Endothelial cell of umbilical vein (primary cell): Measurements from ENCODE around the gene LTK. TPM values are rescaled to one million over a fixed set of nuclear protein-coding genes. Genes with fewer than 3 reads are reported as not detected.

ENCODE experiments used
- BruUV-seq: library from RNA; stranded (reverse); fragments of 400-500 nt; replicated peaks from 2 replicates; lab custom pipeline; 2021; lab: Mats Ljungman, UMichigan
- CTCF ChIA-PET: fragments of 300-600, 350-600 bp; sonication (Branson Sonifier 250); formaldehyde crosslinking; loops from one replicate; lab custom pipeline; 2021; ENCODE audit warnings: antibody characterized with exemption, inconsistent platforms; lab: Charles Lee
- POLR2A ChIA-PET: fragments of 300-600, 350-600 bp; sonication (Branson Sonifier 250); formaldehyde crosslinking; loops from one replicate; lab custom pipeline; 2021; ENCODE audit warnings: antibody characterized with exemption, inconsistent platforms; lab: Charles Lee
- DNase-seq: peaks from one replicate; pipeline ENCODE4 v3.0.0-alpha.2; 2011; ENCODE audit warnings: low read depth, low spot score
- FAIRE-seq: peaks from 2 replicates; lab custom pipeline; 2011; peaks lifted over from hg19 to GRCh38; lab: Jason Lieb, UNC
- H2AFZ ChIP-seq: 2 replicates; pipeline ENCODE4 v1.6.0; 2012; ENCODE audit warnings: low read depth, low read length, control low read depth, inconsistent platforms
- H3K27ac ChIP-seq: 2 replicates; pipeline ENCODE4 v1.5.1; 2011; ENCODE audit warnings: low read depth, mild to moderate bottlenecking, control low read depth, low read length, moderate library complexity; ENCODE audit not compliant: insufficient read depth
- H3K27me3 ChIP-seq, 2 experiments: 2 replicates each; pipeline versions ENCODE4 v1.6.0 to v1.6.1; 2011; ENCODE audit warnings: low read length in 2 of 2, mixed read lengths in 1 of 2; ENCODE audit not compliant: control insufficient read depth in 2 of 2, insufficient read depth in 2 of 2
- H3K36me3 ChIP-seq, 2 experiments: 2 replicates in 1 of 2; 3 replicates in 1 of 2; pipeline ENCODE4 v1.5.1; 2011; ENCODE audit warnings: low read length in 2 of 2, mild to moderate bottlenecking in 1 of 2, moderate library complexity in 1 of 2; ENCODE audit not compliant: control insufficient read depth in 2 of 2, insufficient read depth in 2 of 2; ENCODE audit errors: extremely low read depth in 1 of 2
- H3K4me1 ChIP-seq: 3 replicates; pipeline ENCODE4 v1.5.1; 2011; ENCODE audit warnings: mild to moderate bottlenecking, low read length; ENCODE audit not compliant: control insufficient read depth, insufficient read depth; ENCODE audit errors: extremely low read depth
- H3K4me2 ChIP-seq: 2 replicates; pipeline ENCODE4 v1.6.1; 2011; ENCODE audit warnings: low read length, control low read depth, mixed read lengths; ENCODE audit not compliant: insufficient read depth
- H3K4me3 ChIP-seq, 3 experiments: fragments of 200-600 bp in 1 of 3; sonication (generic), shearing (Covaris generic) in 1 of 3; replicated peaks in 1 of 3; 2 replicates each; pipeline ENCODE4 v1.5.1; 2011 to 2016; ENCODE audit warnings: control low read depth in 3 of 3, low read length in 3 of 3, mild to moderate bottlenecking in 2 of 3, inconsistent platforms in 1 of 3, low read depth in 1 of 3, moderate library complexity in 1 of 3; ENCODE audit not compliant: insufficient read depth in 1 of 3
- H3K79me2 ChIP-seq: 2 replicates; pipeline ENCODE4 v1.6.0; 2012; ENCODE audit warnings: low read length, inconsistent platforms; ENCODE audit not compliant: control insufficient read depth, insufficient read depth
- H3K9ac ChIP-seq: replicated peaks from 2 replicates; pipeline ENCODE3; 2011; ENCODE audit warnings: low read length, control low read depth; ENCODE audit not compliant: insufficient read depth; ENCODE audit errors: extremely low read depth
- H3K9me1 ChIP-seq: replicated peaks from 3 replicates; pipeline ENCODE4 v1.6.0; 2011; ENCODE audit warnings: mild to moderate bottlenecking, low read length; ENCODE audit not compliant: control insufficient read depth, insufficient read depth; ENCODE audit errors: extremely low read depth
- H3K9me3 ChIP-seq: replicated peaks from 2 replicates; pipeline ENCODE4 v1.5.1; 2012; ENCODE audit warnings: low read length, inconsistent platforms; ENCODE audit not compliant: control insufficient read depth, insufficient read depth
- H4K20me1 ChIP-seq: replicated peaks from 2 replicates; pipeline ENCODE3; 2011; ENCODE audit warnings: mild to moderate bottlenecking, low read length; ENCODE audit not compliant: control insufficient read depth, insufficient read depth; ENCODE audit errors: extremely low read depth
- EZH2 ChIP-seq: IDR thresholded peaks from 2 replicates; pipeline ENCODE4 v1.6.1; 2012; ENCODE audit warnings: borderline replicate concordance, low read depth, mild to moderate bottlenecking, moderate library complexity, low read length, inconsistent platforms; ENCODE audit not compliant: severe bottlenecking
- FOS ChIP-seq: IDR thresholded peaks from 2 replicates; pipeline ENCODE4 v1.6.1; 2011; ENCODE audit warnings: mild to moderate bottlenecking, low read length, moderate library complexity, borderline replicate concordance; ENCODE audit not compliant: insufficient read depth
- GATA2 ChIP-seq: IDR thresholded peaks from 2 replicates; pipeline ENCODE4 v1.7.0; 2011; ENCODE audit warnings: low read depth, mild to moderate bottlenecking, moderate library complexity, mixed read lengths, low read length; ENCODE audit not compliant: insufficient read length, insufficient read depth
- JUN ChIP-seq: IDR thresholded peaks from 2 replicates; pipeline ENCODE4 v1.6.1; 2011; ENCODE audit warnings: borderline replicate concordance, low read depth; ENCODE audit not compliant: insufficient read length, insufficient read depth
- MYC ChIP-seq: IDR thresholded peaks from one replicate; pipeline ENCODE4 v1.6.1; 2011; ENCODE audit warnings: mild to moderate bottlenecking, low read depth, low read length
- POLR2A ChIP-seq: IDR thresholded peaks from 2 replicates; pipeline ENCODE4 v1.6.1; 2012; ENCODE audit warnings: low read depth, mild to moderate bottlenecking, control low read depth, low read length
- POLR2AphosphoS5 ChIP-seq: IDR thresholded peaks from 2 replicates; pipeline ENCODE4 v1.6.1; 2012; ENCODE audit warnings: low read depth, mild to moderate bottlenecking, control low read depth, low read length, moderate library complexity; ENCODE audit not compliant: insufficient read depth
- dilution Hi-C: fragments of 300-500 bp; cut with MboI; formaldehyde crosslinking; loops from one replicate; pipeline ENCODE4 v1.15.0; 2019; ENCODE audit warnings: low sequenced_read_pairs; ENCODE audit not compliant: extremely low pct_ligation_motif_present
- intact Hi-C: fragments of 100-400 bp; cut with micrococcal nuclease; formaldehyde crosslinking; loops from one replicate; pipeline ENCODE4 v1.10.0; 2022
- polyA plus RNA-seq, 4 experiments: library from polyadenylated mRNA; depleted of rRNA in 3 of 4; stranded (reverse) in 3 of 4; unstranded in 1 of 4; fragments of >200 nt; gene quantifications; 2 replicates each; pipeline versions ENCODE4 v1.2.1 to v1.2.3, GENCODE V29; 2011 to 2012; ENCODE audit warnings: missing spikeins in 1 of 4
- total RNA-seq: library from RNA; stranded (reverse); gene quantifications from 2 replicates; pipeline ENCODE4 v1.2.3, GENCODE V29; 2021
- TF ChIP-seq, protein P1 (sequence below), 2 donors: IDR thresholded peaks; 1 replicate in 1 of 2; 2 replicates in 1 of 2; pipeline ENCODE4 v1.5.1; 2011; ENCODE audit warnings: low read length in 2 of 2, mild to moderate bottlenecking in 2 of 2, moderate library complexity in 2 of 2, control low read depth in 1 of 2, inconsistent platforms in 1 of 2, low read depth in 1 of 2; ENCODE audit not compliant: insufficient read depth in 1 of 2; ENCODE audit errors: extremely low read depth in 1 of 2
- TF ChIP-seq, protein P2 (sequence below): IDR thresholded peaks from 2 replicates; pipeline ENCODE4 v1.6.1; 2011; ENCODE audit not compliant: insufficient read depth, insufficient read length

LTK gene
- total and polyA plus RNA-seq, 2 donors (not counting 3 experiments of a cell fraction or from before 2014, with no cell fraction given): 0.15 to 0.17 TPM

DNA sequence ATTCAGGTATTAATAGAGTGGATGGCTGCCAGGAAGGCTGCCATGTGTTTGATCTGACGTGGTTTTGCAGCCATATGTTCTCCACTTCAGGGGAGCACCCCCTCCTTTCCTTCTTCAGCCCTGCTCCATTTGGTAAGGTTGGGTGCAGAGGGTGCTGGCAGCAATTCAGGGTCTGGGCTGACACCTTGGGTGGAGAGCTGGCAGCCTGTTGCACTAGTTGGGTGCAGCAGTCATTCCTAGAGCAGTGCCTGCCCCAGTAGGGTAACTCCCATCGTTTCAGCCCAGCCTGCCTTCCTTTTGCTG is 46.9 kb upstream of the LTK start:
- Histone ChIP-seq H3K27me3 (no peaks in the 10 kb centered on the region), H3K79me2 (no peaks in the 10 kb centered on the region), H3K9me1 (no peaks in the 10 kb centered on the region), H3K36me3 (peaks cover 0 to 2% of the 10 kb centered on the region in 2 experiments), H3K4me2 (no peak overlapping the region), H3K9me3 (no peaks in the 10 kb centered on the region), H3K27ac (no peak overlapping the region), H3K4me1 (peaks cover 12% of the 10 kb centered on the region), H3K4me3 (no peak overlapping the region), H2AFZ (no peak overlapping the region), H3K9ac (no peak overlapping the region), H4K20me1 (no peaks in the 10 kb centered on the region)
- intact Hi-C loops (no loop called here), dilution Hi-C loops (no loop called here)
- FAIRE-seq (no peak), DNase-seq (no peak)
- ChIA-PET POLR2A (no interaction called here), CTCF (interaction anchor here (1.9 to 2.2 kb wide), 2 partner anchors 19 to 25 kb away, joined by 5 to 7 read pairs; no protein-coding TSS in a partner anchor)
- no TSS peak for BruUV-seq
- TF ChIP-seq, protein P1, sequence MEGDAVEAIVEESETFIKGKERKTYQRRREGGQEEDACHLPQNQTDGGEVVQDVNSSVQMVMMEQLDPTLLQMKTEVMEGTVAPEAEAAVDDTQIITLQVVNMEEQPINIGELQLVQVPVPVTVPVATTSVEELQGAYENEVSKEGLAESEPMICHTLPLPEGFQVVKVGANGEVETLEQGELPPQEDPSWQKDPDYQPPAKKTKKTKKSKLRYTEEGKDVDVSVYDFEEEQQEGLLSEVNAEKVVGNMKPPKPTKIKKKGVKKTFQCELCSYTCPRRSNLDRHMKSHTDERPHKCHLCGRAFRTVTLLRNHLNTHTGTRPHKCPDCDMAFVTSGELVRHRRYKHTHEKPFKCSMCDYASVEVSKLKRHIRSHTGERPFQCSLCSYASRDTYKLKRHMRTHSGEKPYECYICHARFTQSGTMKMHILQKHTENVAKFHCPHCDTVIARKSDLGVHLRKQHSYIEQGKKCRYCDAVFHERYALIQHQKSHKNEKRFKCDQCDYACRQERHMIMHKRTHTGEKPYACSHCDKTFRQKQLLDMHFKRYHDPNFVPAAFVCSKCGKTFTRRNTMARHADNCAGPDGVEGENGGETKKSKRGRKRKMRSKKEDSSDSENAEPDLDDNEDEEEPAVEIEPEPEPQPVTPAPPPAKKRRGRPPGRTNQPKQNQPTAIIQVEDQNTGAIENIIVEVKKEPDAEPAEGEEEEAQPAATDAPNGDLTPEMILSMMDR (IDR thresholded peaks at IDR 0.05; ENCODE audit: extremely low read depth in 1 of 2, insufficient read depth in 1 of 2, low read depth in 1 of 2, low read length in 2 of 2): no peak
- TF ChIP-seq, protein P2, sequence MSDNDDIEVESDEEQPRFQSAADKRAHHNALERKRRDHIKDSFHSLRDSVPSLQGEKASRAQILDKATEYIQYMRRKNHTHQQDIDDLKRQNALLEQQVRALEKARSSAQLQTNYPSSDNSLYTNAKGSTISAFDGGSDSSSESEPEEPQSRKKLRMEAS: no peak
- TF ChIP-seq FOS (no peak), JUN (no peak), EZH2 (no peak), GATA2 (no peak), POLR2A (no peak), MYC (no peak), POLR2AphosphoS5 (no peak)
